NCI-H187 (cell line): Measurements from ENCODE around the gene ZSWIM4.

Source experiments
- DNase-seq, 2 experiments: peaks; one replicate each; lab custom pipeline; 2025; lab: John Stamatoyannopoulos, UW

The ZSWIM4 gene

GRCh38 chr19:13812544-13812943 is 17.3 kb downstream of the ZSWIM4 start:
- no peak for DNase-seq

GRCh38 chr19:13813147-13813546 is 17.9 kb downstream of the ZSWIM4 start:
- no peak for DNase-seq

- no peak for DNase-seq
These were observed 19.3 kb downstream of the ZSWIM4 start for GRCh38 chr19:13814550-13814949.

DNA sequence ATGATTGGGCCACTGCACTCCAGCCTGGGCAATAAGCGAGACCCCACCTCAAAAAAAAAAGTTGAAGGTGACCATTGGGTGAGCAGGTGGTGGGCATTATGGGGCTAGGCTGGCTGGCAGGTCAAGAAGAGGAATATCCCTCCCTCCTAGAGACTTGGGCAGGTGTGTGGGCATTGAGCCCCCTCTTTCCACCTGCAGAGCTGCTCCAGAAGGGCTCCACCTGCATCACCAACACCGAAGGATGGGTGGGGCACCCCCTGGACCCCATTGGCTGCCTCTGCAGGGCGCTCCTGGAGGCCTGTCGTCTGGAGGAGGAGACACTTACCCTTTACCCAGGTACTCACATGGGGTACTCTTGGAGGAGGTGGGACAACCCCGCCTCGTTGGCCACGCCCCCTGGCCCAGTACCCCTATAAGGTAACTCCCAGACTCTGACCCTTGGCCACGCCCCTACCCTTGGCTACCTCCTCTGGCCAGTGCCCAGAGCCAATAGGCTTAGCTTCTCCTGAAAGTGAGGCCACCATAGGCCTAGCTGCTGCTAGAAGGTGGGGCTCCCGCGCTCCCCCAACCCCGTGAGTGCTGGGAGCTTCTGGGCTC is 21.9 kb downstream of the ZSWIM4 start:
- peak; percentile 28 to 54 for DNase-seq

DNA sequence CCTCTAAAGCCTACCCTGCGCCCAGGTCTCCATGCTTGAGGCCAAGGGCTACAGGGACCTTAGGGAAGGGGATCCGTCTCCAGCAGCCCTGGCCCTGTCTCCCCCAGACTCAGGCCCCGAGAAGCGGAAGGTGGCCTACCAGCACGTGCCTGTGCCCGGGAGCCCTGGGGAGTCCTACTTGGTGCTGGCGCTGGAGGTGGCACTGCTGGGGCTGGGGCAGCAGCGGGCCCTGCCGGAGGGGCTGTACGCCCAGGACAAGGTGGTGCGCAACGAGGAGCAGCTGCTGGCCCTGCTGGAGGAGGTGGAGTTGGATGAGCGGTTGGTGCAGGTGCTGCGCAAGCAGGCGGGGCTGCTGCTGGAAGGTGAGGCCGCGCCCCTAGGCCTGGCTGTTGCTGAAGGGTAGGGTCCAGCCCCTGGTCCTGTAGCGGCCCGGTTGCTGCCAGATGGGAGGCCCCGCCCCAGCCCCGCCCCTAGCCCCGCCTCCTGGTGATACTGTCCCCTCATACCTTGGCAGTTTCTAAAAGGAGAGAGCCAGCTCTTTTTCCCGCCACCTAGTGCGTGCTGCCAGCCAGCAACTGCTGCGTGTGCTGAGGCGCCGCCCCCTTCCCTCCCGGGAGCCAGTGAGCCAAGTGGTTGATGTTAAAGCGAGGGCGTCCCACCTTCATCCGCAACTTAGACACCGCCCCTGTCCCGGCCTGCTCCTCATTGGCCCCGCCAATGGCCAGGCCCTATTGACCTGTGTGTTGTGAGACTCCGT is 22.6 kb downstream of the ZSWIM4 start:
- peak; percentile 77 to 82 for DNase-seq

DNA sequence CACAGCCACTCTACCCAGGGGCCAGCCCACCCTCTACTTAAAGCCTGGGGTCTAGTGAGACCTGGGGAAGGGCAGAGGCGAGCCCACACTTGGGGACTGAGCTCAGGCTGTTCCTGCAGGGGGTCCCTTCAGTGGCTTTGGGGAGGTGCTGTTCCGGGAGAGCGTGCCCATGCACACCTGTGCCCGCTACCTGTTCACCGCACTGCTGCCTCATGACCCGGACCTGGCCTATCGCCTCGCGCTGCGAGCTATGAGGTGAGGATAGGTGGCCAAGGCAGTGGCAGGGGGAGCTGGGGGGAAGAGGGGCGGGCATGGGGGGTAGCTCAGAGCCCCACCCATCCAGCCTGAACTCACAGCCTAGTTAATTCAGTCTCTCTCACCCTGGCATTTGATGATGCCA is 24.0 kb downstream of the ZSWIM4 start:
- DNase-seq = no peak

DNA sequence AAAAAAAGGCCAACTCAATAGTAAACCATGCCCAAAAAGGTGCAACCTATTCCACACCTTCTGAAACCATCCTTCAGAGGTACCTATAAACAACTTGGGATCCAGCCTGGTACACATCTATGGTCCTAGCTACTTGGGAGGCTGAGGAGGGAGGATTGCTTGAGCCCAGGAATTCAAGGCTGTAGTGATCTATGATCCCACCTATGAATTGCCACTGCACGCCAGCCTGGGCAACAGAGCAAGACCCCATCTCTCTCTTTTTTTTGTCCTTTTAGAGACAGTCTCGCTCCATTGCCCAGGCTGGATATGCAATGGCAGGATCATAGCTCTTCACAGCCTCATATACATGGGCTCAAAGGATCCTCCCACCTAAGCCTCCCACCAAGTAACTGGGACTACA is 26.0 kb downstream of the ZSWIM4 start:
- no peak for DNase-seq

GRCh38 chr19:13823256-13823655 is 28.0 kb downstream of the ZSWIM4 start:
- DNase-seq = no peak

DNA sequence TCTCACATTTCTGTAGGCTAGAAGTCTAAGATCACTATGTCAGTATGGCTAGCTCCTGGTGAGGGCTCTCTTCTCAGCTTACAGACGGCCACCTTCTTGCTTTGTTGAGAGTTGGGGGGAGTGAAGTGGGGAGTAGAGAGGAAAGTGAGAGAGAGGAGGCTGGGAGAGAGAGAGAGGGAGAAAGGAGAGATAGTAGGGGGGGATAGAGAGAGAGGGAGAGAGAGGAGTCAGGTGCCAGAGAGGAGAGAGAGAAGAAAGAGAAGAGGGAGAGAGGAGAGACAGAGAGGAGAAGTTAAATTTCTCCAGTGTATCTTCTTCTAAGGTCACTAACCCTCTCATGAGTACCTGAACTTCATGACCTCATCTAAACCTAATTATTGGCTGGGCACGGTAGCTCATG is 28.7 kb downstream of the ZSWIM4 start:
- no peak for DNase-seq

DNA sequence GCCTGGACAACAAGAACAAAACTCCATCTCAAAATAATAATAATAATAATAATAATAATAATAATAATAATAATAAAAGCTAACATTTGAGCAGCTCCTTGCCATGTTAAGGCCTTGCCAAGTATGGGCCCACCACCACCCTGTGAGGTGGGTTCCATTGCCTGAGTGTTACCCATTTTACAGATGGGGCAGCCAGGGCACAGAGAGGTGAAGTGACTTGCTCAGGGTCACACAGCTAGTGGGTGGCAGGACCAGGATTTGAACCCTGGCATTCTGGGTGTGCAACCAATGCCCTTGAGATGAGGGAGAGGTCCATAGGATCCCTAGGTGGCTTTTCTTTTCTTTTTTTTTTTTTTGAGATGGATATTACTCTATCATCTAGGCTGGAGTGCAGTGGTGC is 29.5 kb downstream of the ZSWIM4 start:
- DNase-seq = no peak

- peak; percentile 45 to 82 for DNase-seq
These were observed 30.5 kb downstream of the ZSWIM4 start for GRCh38 chr19:13825489-13826441.

- DNase-seq = no peak
These were observed 31.5 kb downstream of the ZSWIM4 start for GRCh38 chr19:13826652-13827235.

- no peak for DNase-seq
These were observed 32.4 kb downstream of the ZSWIM4 start for GRCh38 chr19:13827656-13828055.

GRCh38 chr19:13830114-13830740 is 35.0 kb downstream of the ZSWIM4 start:
- DNase-seq = no peak

DNA sequence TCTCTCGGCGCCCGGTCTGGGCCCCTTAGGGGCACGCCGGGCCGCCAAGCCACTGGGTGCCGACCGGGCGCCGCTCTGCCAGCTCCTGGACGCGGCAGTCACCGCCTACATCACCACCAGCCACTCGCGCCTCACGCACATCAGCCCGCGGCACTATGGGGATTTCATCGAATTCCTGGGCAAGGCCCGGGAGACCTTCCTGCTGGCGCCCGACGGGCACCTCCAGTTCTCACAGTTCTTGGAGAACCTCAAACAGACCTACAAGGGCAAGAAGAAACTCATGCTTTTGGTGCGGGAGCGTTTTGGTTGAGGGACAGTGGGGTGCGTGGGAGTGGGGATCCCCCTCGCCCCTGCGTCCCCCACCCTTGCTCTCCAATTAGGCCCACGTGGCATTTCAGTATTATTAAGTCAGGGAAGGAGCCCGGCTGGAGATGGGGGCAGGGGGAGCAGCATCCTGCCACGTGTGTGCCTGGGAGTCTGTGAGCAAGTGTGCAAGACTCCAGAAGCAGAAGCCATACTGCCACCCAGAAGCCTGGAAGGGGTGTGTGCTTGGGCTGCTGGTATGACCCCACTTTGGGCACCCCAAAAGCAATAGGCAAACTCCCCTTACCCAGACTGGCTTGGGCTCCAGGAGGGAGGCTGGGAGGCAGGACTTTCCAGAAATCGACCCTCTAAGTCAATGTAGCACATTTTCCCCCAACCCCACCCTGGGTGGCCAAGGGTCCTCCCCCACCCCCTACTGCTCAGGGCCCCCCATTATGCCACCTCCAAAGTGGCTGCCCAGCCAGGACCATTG is 35.7 kb downstream of the ZSWIM4 start:
- no peak for DNase-seq

DNA sequence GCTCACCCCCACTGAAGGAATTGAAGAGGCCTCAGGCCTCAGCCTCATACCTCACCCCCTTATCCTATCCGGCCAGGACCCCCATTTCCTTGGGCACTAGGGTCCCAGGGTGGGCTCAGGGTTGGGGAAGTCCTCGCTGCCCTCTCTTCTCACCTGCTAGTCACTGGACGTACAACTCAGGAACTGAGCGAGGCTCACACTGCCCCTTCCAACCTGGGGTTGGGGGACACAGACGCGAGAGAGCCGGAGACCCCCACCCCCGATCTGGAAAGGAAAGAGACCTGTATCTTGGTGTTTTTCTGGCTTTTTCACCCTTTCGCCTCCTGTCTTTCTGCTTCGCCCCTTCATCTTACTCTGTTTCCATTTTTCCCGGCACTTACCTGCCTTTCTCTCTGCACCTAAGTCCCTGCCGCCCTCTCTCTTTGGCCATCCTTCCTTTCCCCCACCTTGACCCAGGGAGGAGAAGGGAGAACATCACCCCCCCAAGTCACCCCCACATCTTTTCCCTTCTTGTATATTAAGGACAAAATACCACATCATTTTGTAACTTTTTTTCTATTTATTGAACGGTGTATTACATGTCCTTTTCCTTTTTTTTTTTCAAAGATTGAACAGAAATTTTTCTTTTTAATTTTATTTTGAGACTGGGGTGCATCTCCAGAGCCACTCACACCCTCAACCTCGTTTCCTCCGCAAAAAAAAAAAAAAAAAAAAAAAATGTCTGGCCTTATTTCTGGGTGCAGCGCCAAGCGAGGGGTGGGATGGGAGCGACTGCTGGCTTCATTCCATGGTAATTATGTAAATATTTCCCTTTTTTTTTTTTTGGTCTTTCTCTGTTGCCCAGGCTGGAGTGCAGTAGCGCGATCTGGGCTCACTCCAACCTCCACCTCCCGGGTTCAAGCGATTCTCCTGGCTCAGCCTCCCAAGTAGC is 36.6 kb downstream of the ZSWIM4 start:
- no peak for DNase-seq

GRCh38 chr19:13833330-13834243 is 38.3 kb downstream of the ZSWIM4 start:
- peak; percentile 48 to 68 for DNase-seq

DNA sequence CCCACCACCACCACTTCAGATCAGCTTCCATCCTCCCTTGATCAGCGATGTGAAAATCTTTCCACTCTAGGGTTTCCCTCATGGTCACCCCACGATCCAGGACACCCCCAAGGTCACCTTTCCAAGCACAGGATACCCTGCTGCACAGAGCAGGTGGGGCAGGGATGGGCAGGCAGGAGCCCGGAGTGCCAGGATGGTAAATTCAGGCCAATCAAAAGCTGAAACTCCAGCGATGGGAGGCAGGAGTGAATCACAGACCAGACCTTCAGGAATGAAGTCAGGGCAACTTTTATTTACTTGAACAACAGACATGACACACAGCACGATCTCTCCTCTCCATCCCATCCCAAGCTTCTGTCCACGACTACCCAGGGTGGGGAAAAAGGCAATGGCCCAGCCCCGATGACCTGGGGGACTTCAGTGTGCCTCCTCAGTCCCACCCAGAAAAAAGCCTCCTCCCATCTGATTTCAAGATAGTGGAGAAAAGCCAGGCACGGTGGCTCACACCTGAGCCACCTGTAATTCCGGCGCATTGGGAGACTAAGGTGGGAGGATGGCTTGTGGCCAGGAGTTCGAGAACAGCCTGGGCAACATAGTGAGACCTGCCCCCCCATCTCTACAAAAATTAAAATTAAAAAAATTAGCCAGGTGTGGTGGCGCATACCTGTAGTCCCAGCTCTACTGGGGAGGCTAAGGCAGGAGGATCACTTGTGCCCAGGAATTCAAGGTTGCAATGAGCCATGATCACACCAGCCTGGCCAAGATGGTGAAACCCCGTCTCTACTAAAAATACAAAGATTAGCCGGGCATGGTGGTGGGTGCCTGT is 39.2 kb downstream of the ZSWIM4 start:
- no peak for DNase-seq
